Trophoblast cell (in vitro differentiated cells and primary cell): ENCODE results near the gene MAGI1.
"Not testable (repeated sequence)": the region's sequence is repeated elsewhere in the genome, so short reads cannot be mapped to it uniquely, and the experiment has no call there.

ENCODE experiments used
- DNase-seq, 2 donors: peaks; one replicate each; pipeline ENCODE4 v3.0.0-alpha.2; 2016
- H2AFZ ChIP-seq: 2 replicates; pipeline ENCODE4 v1.6.1; 2013; ENCODE audit warnings: low read length, moderate library complexity, mild to moderate bottlenecking; ENCODE audit not compliant: insufficient read depth, poor library complexity
- H2AK5ac ChIP-seq: 2 replicates; pipeline ENCODE4 v1.6.1; 2013; ENCODE audit warnings: mild to moderate bottlenecking, low read length
- H2BK120ac ChIP-seq: 2 replicates; pipeline ENCODE4 v1.6.1; 2013; ENCODE audit warnings: low read length, mild to moderate bottlenecking, moderate library complexity; ENCODE audit not compliant: insufficient read depth, poor library complexity
- H2BK12ac ChIP-seq: 2 replicates; pipeline ENCODE4 v1.6.1; 2013; ENCODE audit warnings: mild to moderate bottlenecking, low read length, moderate library complexity
- H2BK5ac ChIP-seq: 2 replicates; pipeline ENCODE4 v1.6.1; 2013; ENCODE audit warnings: low read length, low read depth, moderate library complexity, mild to moderate bottlenecking; ENCODE audit not compliant: poor library complexity
- H3K14ac ChIP-seq: 2 replicates; pipeline ENCODE4 v1.6.1; 2013; ENCODE audit warnings: mild to moderate bottlenecking, low read length
- H3K18ac ChIP-seq: 2 replicates; pipeline ENCODE4 v1.6.1; 2013; ENCODE audit warnings: mild to moderate bottlenecking, low read length
- H3K23ac ChIP-seq: 2 replicates; pipeline ENCODE4 v1.6.1; 2013; ENCODE audit warnings: low read length
- H3K27ac ChIP-seq: 2 replicates; pipeline ENCODE4 v1.5.1; 2013; ENCODE audit warnings: low read depth, mild to moderate bottlenecking, inconsistent platforms, low read length, moderate library complexity
- H3K27me3 ChIP-seq: 2 replicates; pipeline ENCODE4 v1.6.1; 2013; ENCODE audit warnings: inconsistent platforms, mild to moderate bottlenecking, low read length, moderate library complexity; ENCODE audit not compliant: insufficient read depth
- H3K36me3 ChIP-seq, 2 experiments: 1 replicate in 1 of 2; 2 replicates in 1 of 2; pipeline ENCODE4 v1.6.1; 2013; ENCODE audit warnings: low read length in 2 of 2, mild to moderate bottlenecking in 2 of 2, moderate library complexity in 1 of 2; ENCODE audit not compliant: insufficient read depth in 2 of 2, control insufficient read depth in 1 of 2
- H3K4ac ChIP-seq: 2 replicates; pipeline ENCODE4 v1.6.1; 2013; ENCODE audit warnings: low read depth, mild to moderate bottlenecking, low read length, moderate library complexity
- H3K4me1 ChIP-seq, 2 experiments: 1 replicate in 1 of 2; 2 replicates in 1 of 2; pipeline ENCODE4 v1.6.1; 2013; ENCODE audit warnings: low read length in 2 of 2, mild to moderate bottlenecking in 2 of 2, moderate library complexity in 1 of 2; ENCODE audit not compliant: insufficient read depth in 2 of 2, control insufficient read depth in 1 of 2
- H3K4me2 ChIP-seq: 2 replicates; pipeline ENCODE4 v1.6.1; 2013; ENCODE audit warnings: inconsistent platforms, mild to moderate bottlenecking, low read length, moderate library complexity
- H3K4me3 ChIP-seq: 2 replicates; pipeline ENCODE4 v1.5.1; 2013; ENCODE audit warnings: mild to moderate bottlenecking, low read depth, low read length, inconsistent platforms
- H3K79me1 ChIP-seq: one replicate; pipeline ENCODE4 v1.6.1; 2013; ENCODE audit warnings: low read length
- H3K79me2 ChIP-seq: 2 replicates; pipeline ENCODE4 v1.6.1; 2013; ENCODE audit warnings: low read length, mild to moderate bottlenecking; ENCODE audit not compliant: control insufficient read depth, insufficient read depth, poor library complexity
- H3K9ac ChIP-seq: 2 replicates; pipeline ENCODE4 v1.6.1; 2013; ENCODE audit warnings: mild to moderate bottlenecking, low read length
- H3K9me3 ChIP-seq: 2 replicates; pipeline ENCODE4 v1.6.1; 2013; ENCODE audit warnings: low read depth, mild to moderate bottlenecking, control low read depth, inconsistent platforms, low read length; ENCODE audit not compliant: insufficient read depth
- H4K12ac ChIP-seq: 2 replicates; pipeline ENCODE4 v1.6.1; 2013; ENCODE audit warnings: low read depth, mild to moderate bottlenecking, low read length, moderate library complexity
- H4K8ac ChIP-seq: 2 replicates; pipeline ENCODE4 v1.6.1; 2013; ENCODE audit warnings: low read depth, mild to moderate bottlenecking, low read length, moderate library complexity
- H4K91ac ChIP-seq: one replicate; pipeline ENCODE4 v1.6.1; 2013; ENCODE audit warnings: low read depth, mild to moderate bottlenecking, low read length, moderate library complexity
- WGBS: extraction: QIAGEN DNeasy Blood & Tissue Kit; methylation state at CpG from one replicate; pipeline ENCODE4 v1.1.7; 2013; ENCODE audit warnings: missing lambda C conversion rate; ENCODE audit not compliant: insufficient read length, insufficient coverage; ENCODE audit errors: extremely low coverage; 5-methylcytosine and 5-hydroxymethylcytosine counted together

The MAGI1 gene

DNA sequence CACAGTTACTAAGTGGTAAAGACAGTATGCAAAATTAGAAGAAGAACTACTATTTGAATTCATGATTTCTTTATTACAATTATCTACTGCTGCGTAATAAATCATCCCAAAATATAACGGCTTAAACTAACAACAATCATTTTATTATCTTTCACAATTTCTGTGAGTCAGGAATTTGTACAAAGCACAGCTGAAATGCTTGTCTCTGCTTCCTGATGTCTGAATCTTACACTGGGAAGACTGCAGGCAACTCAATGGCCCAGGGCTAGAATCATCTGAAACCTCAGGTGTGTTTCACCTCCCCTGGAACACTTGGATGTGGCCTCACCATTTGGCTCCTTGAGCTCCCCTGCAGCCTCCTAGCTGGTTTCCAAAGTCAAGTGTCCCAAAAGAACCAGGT is 145.1 kb downstream of the MAGI1 start:
- H4K91ac ChIP-seq = no peak overlapping the region
- no peak overlapping the region for H2AFZ ChIP-seq
- H3K27ac ChIP-seq = no peak overlapping the region
- no peaks in the 10 kb centered on the region for H3K4me1 ChIP-seq
- H3K79me1 ChIP-seq = no peaks in the 10 kb centered on the region
- H4K12ac ChIP-seq = no peak overlapping the region
- no peaks in the 10 kb centered on the region for H3K79me2 ChIP-seq
- no peaks in the 10 kb centered on the region for H3K27me3 ChIP-seq
- H2AK5ac ChIP-seq = no peak overlapping the region
- H3K9me3 ChIP-seq = no peaks in the 10 kb centered on the region
- H3K4ac ChIP-seq = no peak overlapping the region
- no peak overlapping the region for H3K4me3 ChIP-seq
- no peak overlapping the region for H3K4me2 ChIP-seq
- no peak overlapping the region for H4K8ac ChIP-seq
- H2BK5ac ChIP-seq = no peak overlapping the region
- no peak overlapping the region for H2BK12ac ChIP-seq
- no peak for DNase-seq
- H3K14ac ChIP-seq = peak overlapping the region; percentile 24
- H3K18ac ChIP-seq = peak overlapping the region; percentile 78
- no peak overlapping the region for H3K9ac ChIP-seq
- H2BK120ac ChIP-seq = no peak overlapping the region
- no peak overlapping the region for H3K23ac ChIP-seq
- H3K36me3 ChIP-seq = no peaks in the 10 kb centered on the region
- no CpG with 5 or more reads among the region's 2 CpGs for WGBS

DNA sequence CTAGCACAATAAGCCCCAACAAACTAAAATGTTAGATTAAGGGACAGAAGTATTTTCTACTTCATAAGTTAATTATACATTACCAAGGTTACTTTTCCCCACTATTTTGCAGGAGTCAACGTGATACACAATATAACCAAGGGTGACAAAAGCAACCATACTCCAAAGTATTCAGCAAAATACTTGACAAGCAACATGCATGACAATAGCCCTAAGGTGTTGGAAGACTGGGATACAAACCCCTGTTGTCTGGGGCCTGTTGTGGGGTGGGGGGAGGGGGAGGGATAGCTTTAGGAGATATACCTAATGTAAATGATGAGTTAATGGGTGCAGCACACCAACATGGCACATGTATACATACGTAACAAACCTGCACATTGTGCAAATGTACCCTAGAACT is 147.2 kb downstream of the MAGI1 start:
- H3K4me3 ChIP-seq, H4K8ac ChIP-seq, H3K9me3 ChIP-seq, H4K91ac ChIP-seq, H2AK5ac ChIP-seq, H4K12ac ChIP-seq, H3K4ac ChIP-seq, H3K27me3 ChIP-seq, H3K36me3 ChIP-seq, H3K9ac ChIP-seq, H2BK12ac ChIP-seq, H3K14ac ChIP-seq, H3K79me2 ChIP-seq, H2BK5ac ChIP-seq, H3K27ac ChIP-seq, H3K4me2 ChIP-seq, H3K4me1 ChIP-seq, H2AFZ ChIP-seq, H3K18ac ChIP-seq, H3K23ac ChIP-seq, H2BK120ac ChIP-seq, H3K79me1 ChIP-seq, DNase-seq: not testable (repeated sequence)
- no CpG with 5 or more reads among the region's 2 CpGs for WGBS

DNA sequence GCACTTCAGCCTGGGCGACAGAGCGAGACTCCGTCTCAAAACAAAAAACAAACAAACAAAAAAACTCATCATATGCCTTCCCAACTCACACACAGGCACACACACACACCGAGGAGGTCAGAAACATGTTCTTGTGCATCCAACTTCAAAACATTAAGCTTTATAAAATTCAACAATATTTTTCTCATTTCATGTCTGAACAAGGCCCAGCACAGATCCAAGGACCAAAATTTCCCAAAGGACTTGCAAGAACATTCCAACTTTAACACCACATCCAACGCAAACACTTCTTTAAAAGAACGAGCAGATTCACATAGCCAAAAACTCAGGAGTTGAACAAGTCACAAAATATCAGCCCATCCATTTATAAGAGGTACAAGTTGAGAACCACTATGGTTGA is 148.4 kb downstream of the MAGI1 start:
- no CpG with 5 or more reads among the region's 6 CpGs for WGBS
- no peak overlapping the region for H2AFZ ChIP-seq
- H3K79me2 ChIP-seq = no peaks in the 10 kb centered on the region

DNA sequence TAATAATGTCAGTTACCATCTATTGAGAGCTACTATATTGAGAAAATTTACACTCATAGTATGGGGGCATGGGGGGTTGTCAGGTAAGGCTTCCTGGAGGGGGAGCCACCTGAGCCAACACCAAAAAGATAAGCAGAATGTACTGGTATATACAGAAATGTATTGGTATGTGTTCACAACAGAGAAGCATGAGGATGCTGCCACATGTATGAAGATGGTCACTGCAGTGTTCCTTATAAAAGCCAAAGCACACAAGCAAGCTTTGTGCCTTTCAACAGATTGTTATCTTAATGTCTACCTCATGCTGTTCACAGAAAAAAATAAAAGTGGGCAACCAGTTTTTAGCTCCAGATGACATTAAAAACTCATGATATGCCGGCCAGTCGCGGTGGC is 149.0 kb downstream of the MAGI1 start:
- H3K4me1 ChIP-seq = no peaks in the 10 kb centered on the region
- no peaks in the 10 kb centered on the region for H3K9me3 ChIP-seq
- peak overlapping the region; percentile 12 for H3K4me2 ChIP-seq
- no peak overlapping the region for H4K91ac ChIP-seq
- no peaks in the 10 kb centered on the region for H3K79me2 ChIP-seq
- H3K27me3 ChIP-seq = no peaks in the 10 kb centered on the region
- no peak overlapping the region for H3K18ac ChIP-seq
- no peaks in the 10 kb centered on the region for H3K79me1 ChIP-seq
- no peak overlapping the region for H3K9ac ChIP-seq
- no peak overlapping the region for H3K27ac ChIP-seq
- no peak overlapping the region for H3K14ac ChIP-seq
- H3K36me3 ChIP-seq = no peaks in the 10 kb centered on the region
- no peak overlapping the region for H4K8ac ChIP-seq
- no peak for DNase-seq
- H2BK120ac ChIP-seq = no peak overlapping the region
- H2AFZ ChIP-seq = no peak overlapping the region
- no peak overlapping the region for H2AK5ac ChIP-seq
- H3K4ac ChIP-seq = peak overlapping the region; percentile 62
- WGBS = no CpG with 5 or more reads among the region's 3 CpGs
- no peak overlapping the region for H2BK5ac ChIP-seq
- H3K23ac ChIP-seq = no peak overlapping the region
- no peak overlapping the region for H3K4me3 ChIP-seq
- no peak overlapping the region for H4K12ac ChIP-seq
- H2BK12ac ChIP-seq = no peak overlapping the region

More for the DNA sequence above, 148.4 kb downstream of the MAGI1 start:
- Histone ChIP-seq H3K23ac (no peak overlapping the region), H3K27ac (no peak overlapping the region), H4K8ac (no peak overlapping the region), H3K36me3 (no peaks in the 10 kb centered on the region), H3K9me3 (no peaks in the 10 kb centered on the region), H3K18ac (no peak overlapping the region), H3K14ac (no peak overlapping the region), H3K27me3 (no peaks in the 10 kb centered on the region), H2BK120ac (no peak overlapping the region), H2BK12ac (no peak overlapping the region), H4K12ac (no peak overlapping the region), H3K4me1 (no peaks in the 10 kb centered on the region), H4K91ac (no peak overlapping the region), H3K4me2 (no peak overlapping the region), H3K9ac (no peak overlapping the region), H3K4me3 (no peak overlapping the region), H2AK5ac (no peak overlapping the region), H3K79me1 (no peaks in the 10 kb centered on the region), H3K4ac (no peak overlapping the region), H2BK5ac (no peak overlapping the region)
- DNase-seq = no peak
